Measurements from ENCODE around the gene IER3.

The IER3 gene

DNA sequence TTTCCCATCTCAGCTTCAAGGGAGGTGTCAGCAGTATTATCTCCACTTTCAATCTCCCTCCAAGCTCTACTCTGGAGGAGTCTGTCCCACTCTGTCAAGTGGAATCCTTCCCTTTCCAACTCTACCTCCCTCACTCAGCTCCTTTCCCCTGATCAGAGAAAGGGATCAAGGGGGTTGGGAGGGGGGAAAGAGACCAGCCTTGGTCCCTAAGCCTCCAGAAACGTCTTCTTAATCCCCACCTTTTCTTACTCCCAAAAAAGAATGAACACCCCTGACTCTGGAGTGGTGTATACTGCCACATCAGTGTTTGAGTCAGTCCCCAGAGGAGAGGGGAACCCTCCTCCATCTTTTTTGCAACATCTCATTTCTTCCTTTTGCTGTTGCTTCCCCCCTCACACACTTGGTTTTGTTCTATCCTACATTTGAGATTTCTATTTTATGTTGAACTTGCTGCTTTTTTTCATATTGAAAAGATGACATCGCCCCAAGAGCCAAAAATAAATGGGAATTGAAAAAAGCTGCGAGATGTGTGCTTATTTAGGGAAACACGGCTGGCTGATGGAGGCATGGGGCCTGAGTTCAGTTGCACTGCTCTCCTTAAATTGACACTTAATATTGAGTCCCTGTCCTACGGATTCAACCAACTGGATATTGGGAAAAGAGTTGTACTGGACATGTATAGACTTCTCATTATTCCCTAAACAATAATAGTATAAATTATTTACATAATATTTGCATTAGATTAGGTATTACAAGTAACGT lies 19.3 kb downstream of the IER3 start:
- TF ChIP-seq TCF12 (IDR thresholded peaks at IDR 0.05; ENCODE audit: low read depth) (no peak), RAD21 (IDR thresholded peaks at IDR 0.05; ENCODE audit: low read depth) (no peak), YY1 (IDR thresholded peaks at IDR 0.05; ENCODE audit: low read depth) (no peak), NFIC (IDR thresholded peaks at IDR 0.05) (no peak), MAX (IDR thresholded peaks at IDR 0.05) (no peak), CEBPB (IDR thresholded peaks at IDR 0.05) (no peak), ZBTB7A (IDR thresholded peaks at IDR 0.05; ENCODE audit: low read depth) (no peak), REST (IDR thresholded peaks at IDR 0.05; ENCODE audit: low read depth) (no peak), FOXM1 (IDR thresholded peaks at IDR 0.05; ENCODE audit: borderline replicate concordance, low read depth) (no peak), CREB1 (IDR thresholded peaks at IDR 0.05; ENCODE audit: low read depth) (no peak), USF1 (IDR thresholded peaks at IDR 0.05) (no peak), TEAD4 (IDR thresholded peaks at IDR 0.05) (no peak), EGR1 (IDR thresholded peaks at IDR 0.05) (no peak), TAF1 (IDR thresholded peaks at IDR 0.05; ENCODE audit: low read depth) (no peak), EP300 (IDR thresholded peaks at IDR 0.05; ENCODE audit: borderline replicate concordance) (no peak)

- TF ChIP-seq EP300 (IDR thresholded peaks at IDR 0.05; ENCODE audit: borderline replicate concordance): 0 out of 2 replicates have a peak, but pooled peaks have one; percentile 4
These were observed 21.0 kb downstream of the IER3 start for GRCh38 chr6:30723159-30723842.

- TF ChIP-seq RAD21 (IDR thresholded peaks at IDR 0.05; ENCODE audit: low read depth) (peak; percentile 66), YY1 (IDR thresholded peaks at IDR 0.05; ENCODE audit: low read depth) (no peak), TEAD4 (IDR thresholded peaks at IDR 0.05) (peak; percentile 15; the same call in 1 of the 2 replicates), REST (IDR thresholded peaks at IDR 0.05; ENCODE audit: low read depth) (no peak)
These were observed 21.9 kb downstream of the IER3 start for GRCh38 chr6:30722280-30723112.

- TF ChIP-seq USF1 (IDR thresholded peaks at IDR 0.05): peak; percentile 97
- no peak for TF ChIP-seq REST (IDR thresholded peaks at IDR 0.05; ENCODE audit: low read depth)
- no peak; the same call in 1 of the 2 replicates for TF ChIP-seq EP300 (IDR thresholded peaks at IDR 0.05; ENCODE audit: borderline replicate concordance)
- TF ChIP-seq CREB1 (IDR thresholded peaks at IDR 0.05; ENCODE audit: low read depth): 0 out of 2 replicates have a peak, but pooled peaks have one; percentile 41
- TF ChIP-seq TCF12 (IDR thresholded peaks at IDR 0.05; ENCODE audit: low read depth): no peak
- TF ChIP-seq YY1 (IDR thresholded peaks at IDR 0.05; ENCODE audit: low read depth): 0 out of 2 replicates have a peak, but pooled peaks have one; percentile 30
- TF ChIP-seq ZBTB7A (IDR thresholded peaks at IDR 0.05; ENCODE audit: low read depth): peak; percentile 74; the same call in 1 of the 2 replicates
- peak; percentile 63 for TF ChIP-seq TEAD4 (IDR thresholded peaks at IDR 0.05)
- TF ChIP-seq CEBPB (IDR thresholded peaks at IDR 0.05): 0 out of 2 replicates have a peak, but pooled peaks have one; percentile 27
- no peak for TF ChIP-seq NFIC (IDR thresholded peaks at IDR 0.05)
- peak; percentile 83 for TF ChIP-seq MAX (IDR thresholded peaks at IDR 0.05)
- no peak for TF ChIP-seq FOXM1 (IDR thresholded peaks at IDR 0.05; ENCODE audit: borderline replicate concordance, low read depth)
- no peak for TF ChIP-seq RAD21 (IDR thresholded peaks at IDR 0.05; ENCODE audit: low read depth)
- peak; percentile 46; the same call in 1 of the 2 replicates for TF ChIP-seq EGR1 (IDR thresholded peaks at IDR 0.05)
- TF ChIP-seq TAF1 (IDR thresholded peaks at IDR 0.05; ENCODE audit: low read depth): peak; percentile 7; the same call in 1 of the 2 replicates
These were observed 22.9 kb downstream of the IER3 start for GRCh38 chr6:30721198-30722024.

Measured in Ishikawa (cell line).